ENCODE data around the gene STK32B. TPM values are rescaled to one million over a fixed set of nuclear protein-coding genes. Genes with fewer than 3 reads are reported as not detected.

STK32B gene
- total RNA-seq, 1 experiment from 2014 or later = not detected

- no peak for TF ChIP-seq CTCF (IDR thresholded peaks at IDR 0.05; ENCODE audit: unreplicated experiment)
- no peaks in the 10 kb centered on the region for H3K4me1 Mint-ChIP-seq (ENCODE audit: low read depth, unreplicated experiment)
- DNase-seq = no peak
- no peaks in the 10 kb centered on the region for H3K27me3 Mint-ChIP-seq (ENCODE audit: unreplicated experiment)
- CTCF ChIA-PET = no interaction called here
- no peaks in the 10 kb centered on the region for H3K36me3 Mint-ChIP-seq (ENCODE audit: insufficient read depth, unreplicated experiment)
- intact Hi-C loops (cut with micrococcal nuclease; ENCODE audit: unreplicated experiment) = no loop called here
- H3K9me3 Mint-ChIP-seq (ENCODE audit: low read depth, unreplicated experiment) = peaks cover 4% of the 10 kb centered on the region
- no TSS peak for BruUV-seq (replicated peaks)
- no peak overlapping the region for H3K27ac Mint-ChIP-seq (ENCODE audit: unreplicated experiment)
- H3K4me3 Mint-ChIP-seq (ENCODE audit: low read depth, unreplicated experiment) = no peak overlapping the region
Observed at GRCh38 chr4:5473125-5473524, 421.8 kb downstream of the STK32B start.

- Mint-ChIP-seq H3K27ac (ENCODE audit: unreplicated experiment) (no peak overlapping the region), H3K27me3 (ENCODE audit: unreplicated experiment) (no peaks in the 10 kb centered on the region), H3K36me3 (ENCODE audit: insufficient read depth, unreplicated experiment) (no peaks in the 10 kb centered on the region), H3K4me3 (ENCODE audit: low read depth, unreplicated experiment) (no peak overlapping the region), H3K4me1 (ENCODE audit: low read depth, unreplicated experiment) (no peaks in the 10 kb centered on the region), H3K9me3 (ENCODE audit: low read depth, unreplicated experiment) (peaks cover 2% of the 10 kb centered on the region)
- DNase-seq = no peak
- CTCF ChIA-PET = no interaction called here
- no TSS peak for BruUV-seq (replicated peaks)
- TF ChIP-seq CTCF (IDR thresholded peaks at IDR 0.05; ENCODE audit: unreplicated experiment) = no peak
- intact Hi-C loops (cut with micrococcal nuclease; ENCODE audit: unreplicated experiment) = no loop called here
Observed at GRCh38 chr4:5474756-5475155, 423.5 kb downstream of the STK32B start.

GRCh38 chr4:5477613-5478012 lies 426.3 kb downstream of the STK32B start:
- Mint-ChIP-seq H3K27me3 (ENCODE audit: unreplicated experiment) (no peaks in the 10 kb centered on the region), H3K27ac (ENCODE audit: unreplicated experiment) (no peak overlapping the region), H3K9me3 (ENCODE audit: low read depth, unreplicated experiment) (no peaks in the 10 kb centered on the region), H3K36me3 (ENCODE audit: insufficient read depth, unreplicated experiment) (no peaks in the 10 kb centered on the region), H3K4me3 (ENCODE audit: low read depth, unreplicated experiment) (no peak overlapping the region), H3K4me1 (ENCODE audit: low read depth, unreplicated experiment) (no peaks in the 10 kb centered on the region)
- CTCF ChIA-PET = no interaction called here
- intact Hi-C loops (cut with micrococcal nuclease; ENCODE audit: unreplicated experiment) = no loop called here
- no TSS peak for BruUV-seq (replicated peaks)
- no peak for TF ChIP-seq CTCF (IDR thresholded peaks at IDR 0.05; ENCODE audit: unreplicated experiment)
- no peak for DNase-seq

GRCh38 chr4:5478169-5478568 lies 426.9 kb downstream of the STK32B start:
- no peaks in the 10 kb centered on the region for H3K27me3 Mint-ChIP-seq (ENCODE audit: unreplicated experiment)
- no peak overlapping the region for H3K27ac Mint-ChIP-seq (ENCODE audit: unreplicated experiment)
- no peak for DNase-seq
- CTCF ChIA-PET = no interaction called here
- H3K4me3 Mint-ChIP-seq (ENCODE audit: low read depth, unreplicated experiment) = no peak overlapping the region
- BruUV-seq (replicated peaks) = no TSS peak
- intact Hi-C loops (cut with micrococcal nuclease; ENCODE audit: unreplicated experiment) = no loop called here
- no peaks in the 10 kb centered on the region for H3K9me3 Mint-ChIP-seq (ENCODE audit: low read depth, unreplicated experiment)
- TF ChIP-seq CTCF (IDR thresholded peaks at IDR 0.05; ENCODE audit: unreplicated experiment) = no peak
- no peaks in the 10 kb centered on the region for H3K4me1 Mint-ChIP-seq (ENCODE audit: low read depth, unreplicated experiment)
- H3K36me3 Mint-ChIP-seq (ENCODE audit: insufficient read depth, unreplicated experiment) = no peaks in the 10 kb centered on the region

GRCh38 chr4:5478697-5479096 lies 427.4 kb downstream of the STK32B start:
- H3K9me3 Mint-ChIP-seq (ENCODE audit: low read depth, unreplicated experiment) = peaks cover 4% of the 10 kb centered on the region
- CTCF ChIA-PET = no interaction called here
- intact Hi-C loops (cut with micrococcal nuclease; ENCODE audit: unreplicated experiment) = no loop called here
- no peak for TF ChIP-seq CTCF (IDR thresholded peaks at IDR 0.05; ENCODE audit: unreplicated experiment)
- no peak overlapping the region for H3K27ac Mint-ChIP-seq (ENCODE audit: unreplicated experiment)
- H3K27me3 Mint-ChIP-seq (ENCODE audit: unreplicated experiment) = no peaks in the 10 kb centered on the region
- H3K4me3 Mint-ChIP-seq (ENCODE audit: low read depth, unreplicated experiment) = no peak overlapping the region
- no peaks in the 10 kb centered on the region for H3K36me3 Mint-ChIP-seq (ENCODE audit: insufficient read depth, unreplicated experiment)
- no peaks in the 10 kb centered on the region for H3K4me1 Mint-ChIP-seq (ENCODE audit: low read depth, unreplicated experiment)
- BruUV-seq (replicated peaks) = no TSS peak
- DNase-seq = no peak
